Smooth muscle cell of the umbilical artery (primary cell): Measurements from ENCODE around the gene ATG10. TPM values are rescaled to one million over a fixed set of nuclear protein-coding genes. Genes with fewer than 3 reads are reported as not detected.

Source experiments
- total RNA-seq: library from RNA; depleted of rRNA; stranded (reverse); fragments of >200 nt; gene quantifications from 2 replicates; pipeline ENCODE4 v1.2.3, GENCODE V29; 2014

ATG10 gene
- 8.7 and 13.4 TPM in 2 replicates for total RNA-seq

GRCh38 chr5:81971712-81972491 is at the start of gene ATG10:
Gene ATG10 (plus strand): TSS chr5:81972023. CDS start chr5:81987571, 15,548 bp downstream.

DNA sequence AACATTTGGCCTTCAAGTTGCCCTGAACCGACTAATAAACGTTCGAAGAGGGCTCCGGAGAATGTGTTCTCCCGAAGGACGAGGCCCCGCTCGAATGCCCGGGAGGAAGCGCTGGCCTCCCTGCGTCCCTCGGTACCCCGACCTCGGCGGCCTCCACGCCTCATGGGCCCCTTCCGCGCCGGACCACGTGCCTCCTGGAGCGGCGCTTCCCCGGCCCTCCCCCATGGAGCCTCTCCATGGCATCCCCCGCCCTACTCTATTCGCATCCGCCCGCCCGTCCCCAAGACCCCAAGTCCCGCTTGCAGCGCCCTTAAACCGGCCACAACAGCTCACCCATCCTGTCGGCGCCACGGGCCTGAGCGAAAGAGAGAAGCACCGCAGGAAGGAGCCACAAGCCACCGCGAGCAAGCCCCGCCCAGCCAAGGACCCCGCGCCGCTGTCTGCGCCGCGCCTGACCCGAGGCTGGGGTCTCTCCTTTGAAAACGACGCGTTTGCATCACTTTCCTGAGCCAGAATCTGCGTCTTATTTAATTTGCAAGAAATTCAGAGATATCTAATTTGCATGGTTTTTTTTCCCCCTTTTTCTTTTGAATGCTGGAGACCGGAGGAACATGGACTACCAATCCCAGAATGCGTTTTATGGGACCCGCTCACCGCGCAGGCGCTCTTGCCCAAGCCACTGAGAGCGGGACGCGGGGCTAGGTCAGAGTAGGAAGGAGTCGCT is 306.3 kb downstream of the ATG10 start, which contains the start of gene RPS23:
TSS of gene RPS23 (minus strand) at position 368 of the 724 bp plus-strand sequence. CDS start at position 337, 31 bp downstream.

Other genes with a start within 250 kb of the ATG10 start
- gene SSBP2, start 220.9 kb upstream of the ATG10 start, total RNA-seq: 10.4 and 14.7 TPM in 2 replicates